ENCODE measurements around the gene EXOC1.

EXOC1 gene

GRCh38 chr4:55820279-55820678 lies 33.2 kb upstream of the EXOC1 start:
- Mint-ChIP-seq H3K27ac (no peak overlapping the region), H3K4me3 (no peak overlapping the region), H3K27me3 (ENCODE audit: low read depth) (peaks cover 12% of the 10 kb centered on the region), H3K36me3 (ENCODE audit: low read depth) (no peaks in the 10 kb centered on the region), H3K4me1 (peaks cover 6% of the 10 kb centered on the region), H3K9me3 (no peaks in the 10 kb centered on the region)
- no peak for TF ChIP-seq CTCF (IDR thresholded peaks at IDR 0.05; ENCODE audit: unreplicated experiment in 3 of 3)

- no peak for TF ChIP-seq CTCF (IDR thresholded peaks at IDR 0.05; ENCODE audit: unreplicated experiment in 3 of 3)
- Mint-ChIP-seq H3K36me3 (ENCODE audit: low read depth) (no peaks in the 10 kb centered on the region), H3K9me3 (no peaks in the 10 kb centered on the region), H3K4me3 (no peak overlapping the region), H3K4me1 (peaks cover 6% of the 10 kb centered on the region), H3K27ac (no peak overlapping the region), H3K27me3 (ENCODE audit: low read depth) (peaks cover 9% of the 10 kb centered on the region)
Measured at GRCh38 chr4:55822329-55822728, 31.1 kb upstream of the EXOC1 start.

- peaks cover 1% of the 10 kb centered on the region for H3K4me1 Mint-ChIP-seq
- no peak for TF ChIP-seq CTCF (IDR thresholded peaks at IDR 0.05; ENCODE audit: unreplicated experiment in 3 of 3)
- H3K9me3 Mint-ChIP-seq = no peaks in the 10 kb centered on the region
- peaks cover 5% of the 10 kb centered on the region for H3K27me3 Mint-ChIP-seq (ENCODE audit: low read depth)
- no peaks in the 10 kb centered on the region for H3K36me3 Mint-ChIP-seq (ENCODE audit: low read depth)
- no peak overlapping the region for H3K27ac Mint-ChIP-seq
- H3K4me3 Mint-ChIP-seq = no peak overlapping the region
Measured at GRCh38 chr4:55824865-55825264, 28.6 kb upstream of the EXOC1 start.

- no peaks in the 10 kb centered on the region for H3K36me3 Mint-ChIP-seq (ENCODE audit: low read depth)
- H3K4me3 Mint-ChIP-seq = no peak overlapping the region
- no peaks in the 10 kb centered on the region for H3K9me3 Mint-ChIP-seq
- peaks cover 4% of the 10 kb centered on the region for H3K27me3 Mint-ChIP-seq (ENCODE audit: low read depth)
- no peaks in the 10 kb centered on the region for H3K4me1 Mint-ChIP-seq
- TF ChIP-seq CTCF (IDR thresholded peaks at IDR 0.05; ENCODE audit: unreplicated experiment in 3 of 3) = no peak
- H3K27ac Mint-ChIP-seq = no peak overlapping the region
Measured at GRCh38 chr4:55826986-55827385, 26.5 kb upstream of the EXOC1 start.

- Mint-ChIP-seq H3K27ac (no peak overlapping the region), H3K27me3 (ENCODE audit: low read depth) (no peaks in the 10 kb centered on the region), H3K9me3 (no peaks in the 10 kb centered on the region), H3K4me1 (no peaks in the 10 kb centered on the region), H3K36me3 (ENCODE audit: low read depth) (no peaks in the 10 kb centered on the region), H3K4me3 (no peak overlapping the region)
- TF ChIP-seq CTCF (IDR thresholded peaks at IDR 0.05; ENCODE audit: unreplicated experiment in 3 of 3) = no peak
Measured at GRCh38 chr4:55827582-55827981, 25.9 kb upstream of the EXOC1 start.

GRCh38 chr4:55830048-55830447 lies 23.4 kb upstream of the EXOC1 start:
- H3K27me3 Mint-ChIP-seq (ENCODE audit: low read depth) = no peaks in the 10 kb centered on the region
- H3K4me3 Mint-ChIP-seq = no peak overlapping the region
- no peaks in the 10 kb centered on the region for H3K36me3 Mint-ChIP-seq (ENCODE audit: low read depth)
- TF ChIP-seq CTCF (IDR thresholded peaks at IDR 0.05; ENCODE audit: unreplicated experiment in 3 of 3) = no peak
- H3K9me3 Mint-ChIP-seq = no peaks in the 10 kb centered on the region
- no peaks in the 10 kb centered on the region for H3K4me1 Mint-ChIP-seq
- no peak overlapping the region for H3K27ac Mint-ChIP-seq
